Epidermal melanocyte (primary cell): ENCODE data around the gene DNAJC27.

Experiments
- DNase-seq: peaks from one replicate; pipeline ENCODE4 v3.0.0; 2011; ENCODE audit warnings: low spot score; ENCODE audit not compliant: insufficient read length

DNAJC27 gene

DNA sequence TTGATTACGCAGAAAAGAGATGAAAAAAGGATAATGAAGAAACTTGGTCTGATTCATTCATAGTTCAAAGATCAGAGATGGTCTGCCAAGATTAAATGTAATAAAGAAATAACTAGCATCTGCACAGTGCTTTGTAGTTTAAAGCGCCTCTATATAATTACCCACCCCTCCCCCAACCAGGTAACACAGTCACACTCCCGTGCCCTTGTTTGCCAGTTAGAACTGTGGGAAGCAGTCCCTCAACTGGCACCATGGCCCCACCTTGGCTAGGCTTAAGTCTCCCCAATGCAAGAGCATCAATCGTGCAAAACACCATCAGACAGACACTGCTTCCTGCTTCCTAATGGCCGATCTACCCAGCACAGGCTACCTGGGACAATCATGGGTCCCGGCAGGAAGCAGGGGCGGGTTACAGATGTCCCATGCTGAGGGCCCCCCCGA, 63.3 kb downstream of the DNAJC27 start:
- DNase-seq = no peak

DNA sequence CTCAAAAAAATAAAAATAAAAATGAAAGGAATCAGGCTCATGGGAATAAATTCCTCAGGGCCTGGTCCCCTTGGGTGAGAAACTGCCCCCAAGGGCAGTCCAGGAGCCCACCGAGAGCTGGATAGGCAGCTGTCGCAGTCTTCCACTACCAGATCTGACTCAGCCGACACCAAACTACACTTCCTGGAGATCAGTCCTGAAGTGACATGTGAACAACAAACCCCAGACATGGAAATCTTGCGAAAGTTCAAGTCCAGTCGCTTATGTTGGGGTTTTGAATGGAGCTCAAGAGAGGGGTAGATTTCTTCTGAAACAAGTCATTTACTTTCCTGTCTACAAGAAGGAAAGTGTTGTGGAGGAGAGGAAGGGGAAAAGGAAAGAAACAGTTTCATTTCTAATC, 64.6 kb downstream of the DNAJC27 start:
- DNase-seq = no peak

DNA sequence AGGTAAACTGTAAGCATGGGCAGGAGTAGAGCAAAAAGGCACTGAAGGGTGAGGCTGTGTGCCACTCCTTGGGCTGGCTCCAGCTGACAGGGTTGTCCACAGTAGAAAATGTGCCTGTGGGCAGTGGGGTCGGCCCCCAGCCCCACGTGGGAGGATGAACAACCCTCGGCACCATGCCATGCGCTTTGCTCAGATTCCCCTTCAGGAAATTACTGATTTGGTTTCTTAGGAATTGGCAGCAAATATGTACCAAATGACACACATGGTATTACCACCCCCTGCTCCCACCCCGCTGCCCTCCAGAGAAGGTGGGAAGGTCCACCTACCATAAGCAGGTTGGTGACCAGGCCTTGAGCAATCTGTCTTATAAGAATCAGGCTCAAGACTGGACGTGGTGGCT, 65.3 kb downstream of the DNAJC27 start:
- DNase-seq = no peak

DNA sequence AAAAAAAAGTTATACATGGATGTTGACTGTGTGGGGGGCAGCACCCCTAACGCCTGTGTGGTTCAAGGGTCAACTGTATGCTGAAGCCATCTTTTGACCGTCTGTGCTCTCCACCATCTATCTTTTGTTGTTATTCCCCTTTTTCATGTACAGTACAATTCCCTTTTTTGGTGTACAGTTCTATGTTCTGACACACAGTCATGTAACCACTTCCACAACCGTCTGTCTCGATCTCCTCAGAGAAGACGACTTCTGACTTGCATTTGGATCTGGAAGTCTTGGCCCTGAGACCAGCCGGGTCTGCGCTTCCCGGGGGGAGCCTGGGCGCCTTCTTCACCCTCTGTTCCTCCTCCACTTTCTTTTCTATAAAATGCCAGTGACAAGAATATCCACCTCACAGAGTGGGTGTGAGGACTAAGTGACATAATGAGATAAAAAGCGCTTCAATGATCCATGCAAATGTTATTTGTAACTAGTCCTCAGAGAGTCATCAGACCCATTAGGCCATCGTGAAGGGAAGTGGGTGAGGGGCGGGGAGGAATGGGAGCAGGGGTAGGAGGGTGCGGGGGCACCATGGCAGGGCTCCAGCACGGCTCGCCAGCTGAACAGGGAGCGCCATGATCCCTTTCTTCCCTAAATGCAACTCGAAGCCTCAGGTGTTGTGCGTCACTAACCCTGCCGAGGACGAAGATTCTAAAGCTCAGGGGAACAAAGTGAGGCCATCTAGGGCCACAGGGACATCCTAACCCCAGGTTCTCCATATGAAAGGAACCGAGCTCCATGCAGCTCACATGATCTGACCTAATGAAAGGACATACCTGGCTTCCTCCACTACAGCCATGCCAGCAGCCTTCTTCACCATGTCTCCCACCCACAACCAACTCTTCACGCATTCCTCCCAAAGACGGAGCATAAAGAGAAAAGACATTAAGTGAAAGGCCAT, 68.3 kb downstream of the DNAJC27 start:
- no peak for DNase-seq

DNA sequence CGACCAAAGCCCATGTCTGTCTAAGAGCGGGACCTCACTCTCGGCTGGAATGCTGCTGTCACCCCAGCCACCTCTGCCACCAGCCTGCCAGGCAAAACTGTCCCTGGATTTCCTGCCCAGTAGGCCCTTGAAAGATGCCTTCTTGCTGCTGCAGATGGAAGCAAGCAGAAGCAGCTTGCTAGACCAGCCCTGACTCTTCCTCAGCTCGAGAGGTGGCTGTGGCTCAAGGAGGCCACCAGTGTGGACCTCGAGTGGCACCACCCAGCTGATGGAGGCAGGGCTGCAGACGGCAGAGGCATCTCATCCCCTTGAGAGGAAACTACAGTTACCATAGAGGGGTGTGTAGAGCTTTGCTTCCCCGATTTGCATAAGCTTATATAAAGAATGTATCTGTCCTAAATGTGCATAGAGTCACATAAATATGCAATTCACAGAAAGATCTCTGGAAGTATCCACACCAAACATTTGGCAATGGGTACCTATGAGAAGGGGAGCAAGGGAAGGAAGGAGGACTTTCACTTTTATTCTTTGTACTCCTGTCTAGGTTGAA, 72.3 kb downstream of the DNAJC27 start:
- no peak for DNase-seq

DNA sequence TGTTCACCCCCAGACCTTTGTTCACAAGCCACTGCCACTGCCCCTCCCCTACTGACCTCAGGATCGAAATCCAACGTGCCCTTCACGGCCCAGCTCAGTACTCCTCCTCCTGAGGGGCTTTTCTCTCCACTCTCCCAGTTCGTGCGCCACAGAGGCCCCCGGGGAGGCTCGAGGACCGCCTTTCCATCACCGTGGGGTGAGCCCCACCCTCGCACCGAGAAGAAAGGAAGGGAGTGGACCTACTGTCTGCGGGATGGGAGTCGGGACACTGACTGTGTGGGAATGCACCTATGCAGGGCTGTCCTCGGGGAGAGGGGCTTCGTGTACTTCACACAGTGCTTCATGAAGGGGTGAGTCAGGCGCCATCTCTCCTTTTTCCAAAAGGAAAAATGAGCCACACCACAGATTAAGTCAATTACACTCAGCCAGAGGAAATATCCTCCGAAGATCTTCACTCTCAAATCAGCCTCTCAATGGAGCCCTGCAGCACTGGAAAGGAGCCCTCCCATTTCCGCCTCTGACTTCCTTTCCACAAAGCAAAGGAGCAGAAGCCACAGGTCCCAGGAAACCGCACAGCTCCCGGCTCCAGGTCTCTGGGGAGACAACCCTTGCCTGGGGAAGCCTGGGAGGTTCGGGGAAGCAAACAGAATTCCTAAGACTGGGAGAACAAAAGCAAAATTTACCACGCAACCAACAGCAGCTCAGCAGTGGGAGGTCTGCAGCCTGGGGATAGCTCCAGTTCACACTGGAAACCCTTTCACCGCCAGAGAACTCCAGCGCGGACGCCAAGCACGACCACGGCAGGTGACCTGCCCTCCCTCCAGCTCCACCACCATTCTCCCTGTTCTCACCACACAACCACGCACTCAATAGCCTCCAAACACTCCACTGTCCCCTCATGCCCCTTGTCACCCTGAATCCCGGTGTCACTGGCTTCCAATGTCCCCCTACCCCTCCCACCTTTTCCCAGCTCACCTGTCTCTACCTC, 73.3 kb downstream of the DNAJC27 start:
- DNase-seq = no peak

DNA sequence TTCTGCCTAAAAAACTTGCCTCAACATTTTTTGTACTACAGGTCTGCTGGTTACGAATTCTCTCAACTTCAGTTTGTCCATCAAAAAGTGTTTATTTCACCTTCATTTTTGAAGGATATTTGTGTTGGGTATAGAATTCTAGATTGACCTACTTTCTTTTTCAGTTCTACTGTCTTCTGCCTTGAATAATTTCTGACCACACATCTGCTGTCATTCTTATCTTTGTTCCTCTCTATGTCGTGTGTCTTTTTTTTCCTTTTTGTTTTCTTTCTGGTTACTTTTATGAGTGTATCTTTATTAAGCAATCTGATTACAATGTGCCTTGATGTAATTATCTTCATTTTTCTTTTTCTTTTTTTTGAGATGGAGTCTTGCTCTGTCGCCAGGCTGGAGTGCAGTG, 77.0 kb downstream of the DNAJC27 start:
- no peak for DNase-seq

DNA sequence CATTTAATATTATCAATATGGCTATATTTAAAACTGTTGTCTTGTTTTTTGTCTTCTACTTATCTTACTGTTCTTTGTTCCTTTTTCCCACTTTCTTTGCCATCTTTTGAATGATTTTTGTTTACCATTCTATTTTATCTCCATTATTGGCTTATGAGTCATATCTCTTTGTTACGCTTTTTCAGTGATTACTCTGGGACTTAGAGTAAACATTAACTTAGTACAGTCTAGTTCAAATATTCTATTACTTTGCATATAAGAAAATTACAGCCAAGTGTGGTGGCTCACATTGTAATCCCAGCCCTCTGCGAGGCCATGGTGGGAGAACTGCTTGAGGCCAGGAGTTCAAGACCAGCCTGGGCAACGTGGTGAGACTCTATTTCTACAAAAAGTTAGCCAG, 77.8 kb downstream of the DNAJC27 start:
- DNase-seq = no peak
